Neural cell (in vitro differentiated cells): ENCODE measurements around the gene CAMK1. TPM values are rescaled to one million over a fixed set of nuclear protein-coding genes. Genes with fewer than 3 reads are reported as not detected.
"Not testable (repeated sequence)": the region's sequence is repeated elsewhere in the genome, so short reads cannot be mapped to it uniquely, and the experiment has no call there.

Source experiments
- H2AFZ ChIP-seq: fragments of 200-600, 300-800 bp; sonication (generic), shearing (Covaris generic); 2 replicates; pipeline ENCODE4 v1.6.0; 2014; ENCODE audit warnings: low read depth, mild to moderate bottlenecking, antibody characterized with exemption, low read length, moderate library complexity
- H3F3A ChIP-seq: fragments of 200-600 bp; shearing (Covaris generic); 2 replicates; pipeline ENCODE4 v1.6.1; 2016; ENCODE audit warnings: mild to moderate bottlenecking, moderate library complexity, mixed read lengths, antibody characterized with exemption, low read length; ENCODE audit not compliant: insufficient read depth, poor library complexity, severe bottlenecking
- H3K27ac ChIP-seq: fragments of 200-600, 300-800 bp; sonication (generic), shearing (Covaris generic); 2 replicates; pipeline ENCODE4 v1.5.1; 2014; ENCODE audit warnings: mild to moderate bottlenecking, low read length, moderate library complexity
- H3K27me3 ChIP-seq: fragments of 300-800, 200-600 bp; sonication (generic), shearing (Covaris generic); 2 replicates; pipeline ENCODE4 v1.6.0; 2014; ENCODE audit warnings: mild to moderate bottlenecking, low read depth, low read length, moderate library complexity; ENCODE audit not compliant: insufficient read depth
- H3K36me3 ChIP-seq: fragments of 300-800, 200-600 bp; sonication (generic), shearing (Covaris generic); 2 replicates; pipeline ENCODE4 v1.5.1; 2014; ENCODE audit warnings: mild to moderate bottlenecking, antibody characterized with exemption, low read length, moderate library complexity; ENCODE audit not compliant: insufficient read depth
- H3K4me2 ChIP-seq: fragments of 300-800, 200-600 bp; sonication (generic), shearing (Covaris generic); 2 replicates; pipeline ENCODE4 v1.6.0; 2014; ENCODE audit warnings: mild to moderate bottlenecking, low read length
- H3K4me3 ChIP-seq: fragments of 300-800, 200-600 bp; sonication (generic), shearing (Covaris generic); 2 replicates; pipeline ENCODE4 v1.5.1; 2014; ENCODE audit warnings: mild to moderate bottlenecking, low read length, moderate library complexity
- H3K79me2 ChIP-seq: fragments of 200-600 bp; shearing (Covaris generic); replicated peaks from 2 replicates; pipeline ENCODE4 v1.6.0; 2014; ENCODE audit warnings: mild to moderate bottlenecking, low read length, moderate library complexity; ENCODE audit not compliant: insufficient read depth
- H3K9ac ChIP-seq: fragments of 300-800, 200-600 bp; sonication (generic), shearing (Covaris generic); 2 replicates; pipeline ENCODE4 v1.6.1; 2016; ENCODE audit warnings: mild to moderate bottlenecking, low read length, mixed read lengths
- H3K9me2 ChIP-seq: fragments of 200-600 bp; shearing (Covaris generic); 2 replicates; pipeline ENCODE4 v1.6.1; 2016; ENCODE audit warnings: mild to moderate bottlenecking, low read length, mixed read lengths; ENCODE audit not compliant: insufficient read depth
- H3K9me3 ChIP-seq: fragments of 200-600, 300-800 bp; sonication (generic), shearing (Covaris generic); 2 replicates; pipeline ENCODE4 v1.6.1; 2016; ENCODE audit warnings: mild to moderate bottlenecking, mixed run types, low read length, moderate library complexity, mixed read lengths
- H4K20me1 ChIP-seq: fragments of 200-600 bp; shearing (Covaris generic); 2 replicates; pipeline ENCODE4 v1.6.1; 2016; ENCODE audit warnings: mild to moderate bottlenecking, mixed run types; ENCODE audit not compliant: insufficient read depth
- EP300 ChIP-seq: fragments of 450-650 bp; conservative IDR thresholded peaks from 2 replicates; pipeline ENCODE4 v1.6.1; 2014; ENCODE audit warnings: antibody characterized with exemption, mild to moderate bottlenecking, moderate library complexity; ENCODE audit not compliant: poor library complexity, severe bottlenecking
- EZH2 ChIP-seq: fragments of 200-600, 300-800 bp; shearing (Covaris generic), sonication (generic); IDR thresholded peaks from 2 replicates; pipeline ENCODE4 v1.6.1; 2014; ENCODE audit warnings: antibody characterized with exemption, low read length, borderline replicate concordance, mild to moderate bottlenecking; ENCODE audit not compliant: insufficient read depth, poor library complexity, severe bottlenecking
- MXI1 ChIP-seq: fragments of 450-650 bp; conservative IDR thresholded peaks from 2 replicates; pipeline ENCODE4 v1.6.1; 2014; ENCODE audit warnings: antibody characterized with exemption, mild to moderate bottlenecking; ENCODE audit not compliant: poor library complexity, severe bottlenecking
- POLR2AphosphoS5 ChIP-seq: IDR thresholded peaks from 2 replicates; pipeline ENCODE4 v1.6.1; 2012
- RAD21 ChIP-seq: fragments of 450-650 bp; conservative IDR thresholded peaks from 2 replicates; pipeline ENCODE4 v1.6.1; 2014; ENCODE audit warnings: antibody characterized with exemption, mild to moderate bottlenecking, moderate library complexity
- SMC3 ChIP-seq: fragments of 450-650 bp; conservative IDR thresholded peaks from 2 replicates; pipeline ENCODE4 v1.6.1; 2014; ENCODE audit warnings: antibody characterized with exemption, mild to moderate bottlenecking, moderate library complexity; ENCODE audit not compliant: poor library complexity
- TAF1 ChIP-seq: IDR thresholded peaks from 2 replicates; pipeline ENCODE4 v1.6.1; 2012; ENCODE audit warnings: low read depth
- polyA plus RNA-seq: library from polyadenylated mRNA; depleted of rRNA; stranded (reverse); fragments of >200 nt; gene quantifications from 2 replicates; pipeline ENCODE4 v1.2.3, GENCODE V29; 2014
- TF ChIP-seq, protein P1 (sequence below): fragments of 450-650 bp; IDR thresholded peaks from 2 replicates; pipeline ENCODE4 v1.5.1; 2014; ENCODE audit warnings: antibody characterized with exemption, mild to moderate bottlenecking, moderate library complexity; ENCODE audit not compliant: poor library complexity, severe bottlenecking
- TF ChIP-seq, protein P2 (sequence below): IDR thresholded peaks from 2 replicates; pipeline ENCODE4 v1.6.1; 2012; ENCODE audit warnings: borderline replicate concordance

CAMK1 gene
- polyA plus RNA-seq, 1 donor from 2014 or later: 18.7 TPM

DNA sequence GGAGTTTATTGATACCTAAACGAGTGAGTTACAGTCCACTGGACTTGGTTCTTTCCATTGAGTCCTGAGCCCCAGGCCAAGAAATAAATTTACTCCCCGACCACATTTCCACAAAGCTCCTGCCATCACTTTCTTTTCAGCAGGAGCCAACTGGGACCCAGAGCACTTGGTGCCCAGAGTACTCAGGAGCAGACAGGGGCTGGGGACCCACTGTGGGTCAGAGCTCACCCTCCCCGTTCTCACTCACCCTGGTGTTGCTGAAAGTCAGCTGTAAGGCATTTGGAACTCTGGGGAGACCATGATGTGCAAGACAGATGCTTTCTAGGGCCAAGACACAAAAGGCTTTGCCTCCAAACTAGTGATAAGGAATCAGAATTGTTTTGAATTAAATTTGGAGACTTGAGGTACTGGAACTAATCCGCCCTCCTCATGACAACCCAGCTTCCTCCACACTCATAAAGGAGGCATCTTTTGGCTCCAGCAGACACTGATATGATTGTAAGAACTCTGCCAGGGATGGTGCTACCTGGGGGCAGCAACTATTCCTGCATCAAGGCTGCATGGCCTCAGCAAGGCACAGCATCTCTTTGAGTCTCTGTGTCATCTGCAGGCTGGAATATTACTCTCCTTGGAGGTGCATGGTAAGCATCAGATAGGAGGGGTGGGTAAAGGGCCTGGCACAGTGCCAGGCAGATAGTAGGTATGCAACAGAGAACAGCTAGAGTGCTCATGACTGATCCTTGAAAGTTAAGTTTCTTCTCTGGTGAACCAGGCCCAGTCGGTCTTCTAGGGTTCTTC, 7.3 kb upstream of the CAMK1 start (continued):
- TF ChIP-seq, protein P1, sequence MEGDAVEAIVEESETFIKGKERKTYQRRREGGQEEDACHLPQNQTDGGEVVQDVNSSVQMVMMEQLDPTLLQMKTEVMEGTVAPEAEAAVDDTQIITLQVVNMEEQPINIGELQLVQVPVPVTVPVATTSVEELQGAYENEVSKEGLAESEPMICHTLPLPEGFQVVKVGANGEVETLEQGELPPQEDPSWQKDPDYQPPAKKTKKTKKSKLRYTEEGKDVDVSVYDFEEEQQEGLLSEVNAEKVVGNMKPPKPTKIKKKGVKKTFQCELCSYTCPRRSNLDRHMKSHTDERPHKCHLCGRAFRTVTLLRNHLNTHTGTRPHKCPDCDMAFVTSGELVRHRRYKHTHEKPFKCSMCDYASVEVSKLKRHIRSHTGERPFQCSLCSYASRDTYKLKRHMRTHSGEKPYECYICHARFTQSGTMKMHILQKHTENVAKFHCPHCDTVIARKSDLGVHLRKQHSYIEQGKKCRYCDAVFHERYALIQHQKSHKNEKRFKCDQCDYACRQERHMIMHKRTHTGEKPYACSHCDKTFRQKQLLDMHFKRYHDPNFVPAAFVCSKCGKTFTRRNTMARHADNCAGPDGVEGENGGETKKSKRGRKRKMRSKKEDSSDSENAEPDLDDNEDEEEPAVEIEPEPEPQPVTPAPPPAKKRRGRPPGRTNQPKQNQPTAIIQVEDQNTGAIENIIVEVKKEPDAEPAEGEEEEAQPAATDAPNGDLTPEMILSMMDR: no peak
- TF ChIP-seq EP300 (no peak), POLR2AphosphoS5 (no peak), MXI1 (no peak)

DNA sequence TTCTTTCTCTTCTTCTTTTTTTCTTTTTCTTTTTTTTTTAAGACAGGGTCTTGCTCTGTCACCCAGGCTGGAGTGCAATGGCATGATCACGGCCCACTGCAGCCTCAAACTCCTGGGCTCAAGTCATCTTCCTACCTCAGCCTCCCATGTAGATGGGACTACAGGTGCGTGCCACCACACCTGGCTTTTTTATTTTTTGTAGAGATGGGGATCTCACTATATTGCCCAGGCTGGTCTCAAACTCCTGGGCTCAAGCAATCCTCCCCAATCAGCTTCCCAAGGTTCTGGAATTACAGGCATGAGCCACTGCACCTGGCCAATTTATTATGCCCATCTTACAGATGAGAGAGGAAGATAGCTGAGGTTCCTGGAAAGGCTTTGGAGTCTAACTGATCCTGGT, 1.3 kb upstream of the CAMK1 start:
- H3K36me3 ChIP-seq, H3K9me2 ChIP-seq, H2AFZ ChIP-seq, H3F3A ChIP-seq, H3K27me3 ChIP-seq, H4K20me1 ChIP-seq, H3K4me3 ChIP-seq, H3K79me2 ChIP-seq, H3K4me2 ChIP-seq, H3K9ac ChIP-seq, H3K9me3 ChIP-seq, H3K27ac ChIP-seq: not testable (repeated sequence)

DNA sequence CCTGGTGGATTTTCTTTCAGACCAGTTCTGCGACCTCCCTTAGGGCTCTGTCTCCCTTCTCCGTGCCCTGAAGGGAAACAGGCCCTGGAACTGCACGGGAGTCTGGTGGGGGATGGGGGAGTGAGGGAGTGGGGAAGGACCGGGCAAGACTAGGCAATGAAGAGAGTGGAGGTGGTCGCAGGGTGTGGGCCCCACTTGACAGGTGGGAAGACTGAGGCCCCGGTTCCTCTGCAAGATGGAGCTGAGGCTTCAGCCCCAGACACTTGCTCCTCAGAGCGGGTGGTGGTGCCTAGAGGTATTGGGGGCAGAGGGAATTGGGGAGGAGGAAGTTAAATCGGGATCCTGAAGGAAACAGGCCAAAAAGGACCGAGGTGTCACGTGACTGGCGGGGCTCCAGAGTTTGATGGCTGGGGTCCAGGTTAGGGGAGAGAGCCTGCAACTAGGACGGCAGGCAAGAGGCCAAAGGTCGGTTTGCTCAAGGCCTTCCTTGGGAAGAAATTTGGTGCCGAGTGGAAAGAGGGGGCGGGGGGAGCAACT, 597 bp upstream of the CAMK1 start:
- TF ChIP-seq SMC3: no peak
- no peak for TF ChIP-seq TAF1
- Histone ChIP-seq H4K20me1 (no peaks in the 10 kb centered on the region), H3K79me2 (no peaks in the 10 kb centered on the region), H3K36me3 (no peaks in the 10 kb centered on the region), H3K4me3 (peak overlapping the region; percentile 61), H3K9ac (peak overlapping the region; percentile 53), H3K9me3 (no peaks in the 10 kb centered on the region), H3K27ac (no peak overlapping the region), H3K27me3 (no peaks in the 10 kb centered on the region), H2AFZ (no peak overlapping the region), H3K9me2 (no peaks in the 10 kb centered on the region), H3F3A (no peaks in the 10 kb centered on the region), H3K4me2 (no peak overlapping the region)

DNA sequence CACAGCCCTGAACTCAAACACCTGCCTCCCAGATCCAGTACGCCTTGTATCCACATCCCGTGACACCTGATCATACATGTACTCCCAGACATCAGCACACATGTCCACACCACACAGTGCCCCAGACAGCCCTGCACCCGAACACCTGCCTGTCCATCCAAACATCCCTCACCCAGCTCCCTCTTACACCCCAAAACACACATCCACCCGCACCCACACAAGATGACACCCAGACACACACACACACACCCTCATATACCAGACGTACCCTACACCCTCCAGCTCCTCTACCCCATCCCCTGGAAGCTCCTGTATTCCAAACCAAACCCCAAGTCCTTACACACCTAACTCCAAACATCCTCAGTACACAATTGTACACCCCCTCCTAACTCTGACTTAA, 735 bp downstream of the CAMK1 start:
- Histone ChIP-seq H3F3A (no peaks in the 10 kb centered on the region), H3K27me3 (no peaks in the 10 kb centered on the region), H3K27ac (no peak overlapping the region), H3K9me3 (no peaks in the 10 kb centered on the region), H2AFZ (no peak overlapping the region), H3K9ac (peak overlapping the region; percentile 53), H4K20me1 (no peaks in the 10 kb centered on the region), H3K9me2 (no peaks in the 10 kb centered on the region), H3K4me2 (no peak overlapping the region), H3K79me2 (no peaks in the 10 kb centered on the region), H3K4me3 (peak overlapping the region; percentile 61), H3K36me3 (no peaks in the 10 kb centered on the region)
- TF ChIP-seq RAD21 (no peak), POLR2AphosphoS5 (no peak), TAF1 (no peak), EP300 (no peak), SMC3 (no peak), MXI1 (no peak), EZH2 (no peak)
- TF ChIP-seq, protein P1: no peak
- TF ChIP-seq, protein P2, sequence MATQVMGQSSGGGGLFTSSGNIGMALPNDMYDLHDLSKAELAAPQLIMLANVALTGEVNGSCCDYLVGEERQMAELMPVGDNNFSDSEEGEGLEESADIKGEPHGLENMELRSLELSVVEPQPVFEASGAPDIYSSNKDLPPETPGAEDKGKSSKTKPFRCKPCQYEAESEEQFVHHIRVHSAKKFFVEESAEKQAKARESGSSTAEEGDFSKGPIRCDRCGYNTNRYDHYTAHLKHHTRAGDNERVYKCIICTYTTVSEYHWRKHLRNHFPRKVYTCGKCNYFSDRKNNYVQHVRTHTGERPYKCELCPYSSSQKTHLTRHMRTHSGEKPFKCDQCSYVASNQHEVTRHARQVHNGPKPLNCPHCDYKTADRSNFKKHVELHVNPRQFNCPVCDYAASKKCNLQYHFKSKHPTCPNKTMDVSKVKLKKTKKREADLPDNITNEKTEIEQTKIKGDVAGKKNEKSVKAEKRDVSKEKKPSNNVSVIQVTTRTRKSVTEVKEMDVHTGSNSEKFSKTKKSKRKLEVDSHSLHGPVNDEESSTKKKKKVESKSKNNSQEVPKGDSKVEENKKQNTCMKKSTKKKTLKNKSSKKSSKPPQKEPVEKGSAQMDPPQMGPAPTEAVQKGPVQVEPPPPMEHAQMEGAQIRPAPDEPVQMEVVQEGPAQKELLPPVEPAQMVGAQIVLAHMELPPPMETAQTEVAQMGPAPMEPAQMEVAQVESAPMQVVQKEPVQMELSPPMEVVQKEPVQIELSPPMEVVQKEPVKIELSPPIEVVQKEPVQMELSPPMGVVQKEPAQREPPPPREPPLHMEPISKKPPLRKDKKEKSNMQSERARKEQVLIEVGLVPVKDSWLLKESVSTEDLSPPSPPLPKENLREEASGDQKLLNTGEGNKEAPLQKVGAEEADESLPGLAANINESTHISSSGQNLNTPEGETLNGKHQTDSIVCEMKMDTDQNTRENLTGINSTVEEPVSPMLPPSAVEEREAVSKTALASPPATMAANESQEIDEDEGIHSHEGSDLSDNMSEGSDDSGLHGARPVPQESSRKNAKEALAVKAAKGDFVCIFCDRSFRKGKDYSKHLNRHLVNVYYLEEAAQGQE: no peak
